CD4-positive, alpha-beta T cell treated with Interleukin-17A for 1 hour (primary cell): Measurements from ENCODE around the gene CEBPA.

Source experiments
- DNase-seq: peaks from one replicate; pipeline ENCODE4 v3.0.0-alpha.2; 2020

The CEBPA gene

DNA sequence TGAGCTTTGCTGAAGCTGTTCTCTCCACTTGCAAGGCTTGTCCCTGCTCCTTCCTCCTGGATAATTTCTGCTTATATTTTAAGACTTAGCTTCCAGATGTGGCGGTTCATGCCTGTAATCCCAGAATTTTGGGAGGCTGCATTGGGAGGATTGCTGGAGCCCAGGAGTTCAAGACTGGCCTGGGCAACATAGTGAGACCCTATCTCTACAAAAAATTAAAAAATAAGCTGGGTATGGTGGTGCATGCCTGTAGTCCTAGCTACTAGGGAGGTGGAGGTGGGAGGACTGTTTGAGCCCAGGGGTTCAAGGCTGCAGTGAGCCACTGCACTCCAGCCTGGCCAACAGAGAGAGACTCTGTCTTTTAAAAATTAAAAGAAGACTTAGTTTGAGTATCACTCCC is 31.6 kb downstream of the CEBPA start:
- no peak for DNase-seq

DNA sequence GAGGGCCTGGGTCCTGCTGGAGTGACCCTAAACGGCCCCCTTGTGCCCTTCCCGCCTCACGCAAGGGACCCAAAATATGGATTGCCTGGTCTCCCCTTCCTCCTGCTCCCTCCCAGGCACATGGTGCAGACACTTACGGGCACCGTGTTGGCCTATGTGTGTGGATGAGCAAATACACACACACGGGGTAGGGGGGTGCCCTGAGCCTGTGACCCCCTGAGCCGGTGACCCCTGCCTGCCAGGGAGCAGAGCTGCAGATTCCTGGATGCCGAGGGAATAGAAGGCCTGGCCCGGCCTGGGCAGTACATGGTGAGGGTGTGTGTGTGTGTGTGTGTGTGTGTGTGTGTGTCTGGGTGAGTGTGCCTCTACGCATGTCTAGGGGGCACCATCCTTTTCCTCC is 33.3 kb downstream of the CEBPA start:
- no peak for DNase-seq

DNA sequence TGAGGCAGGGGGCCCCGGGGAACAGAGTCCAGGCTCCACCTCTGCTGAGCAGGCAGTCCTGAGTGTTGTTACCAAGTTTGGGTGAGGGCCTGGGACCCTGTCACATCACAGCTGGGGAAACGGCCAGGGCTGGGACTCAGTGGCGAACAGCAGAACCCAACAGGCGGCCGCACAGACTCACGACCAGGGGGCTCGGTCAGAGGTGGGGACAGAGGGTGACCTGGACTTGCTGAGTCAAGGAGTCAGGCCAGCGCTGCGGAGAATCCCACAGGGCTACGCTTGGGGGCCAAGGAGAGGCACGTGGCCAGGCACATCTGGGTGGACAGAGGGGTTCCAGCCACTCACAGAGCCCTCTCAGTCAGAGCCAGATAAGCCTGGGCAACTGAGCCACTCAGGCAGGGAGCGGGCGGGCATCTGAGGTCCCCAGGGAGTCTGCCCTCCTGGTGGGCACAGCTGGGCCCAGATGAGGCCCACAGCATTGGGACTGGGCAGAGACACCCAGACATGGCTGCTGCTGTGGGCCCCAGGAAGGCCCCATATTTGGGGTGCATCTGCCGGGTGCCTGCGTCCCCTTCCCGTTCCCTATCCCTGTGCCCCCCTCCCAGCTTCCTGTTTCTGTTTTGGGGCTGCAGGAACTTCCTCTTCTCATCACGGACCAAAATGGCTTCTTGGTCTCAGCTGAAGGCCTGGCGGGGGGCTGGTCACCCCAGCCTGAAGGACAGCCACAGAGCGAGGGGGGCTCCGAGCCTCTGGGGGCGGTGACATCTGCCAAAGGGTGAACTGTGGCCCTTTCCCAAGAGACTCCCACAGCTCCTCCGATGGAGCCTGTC is 34.0 kb downstream of the CEBPA start:
- no peak for DNase-seq

DNA sequence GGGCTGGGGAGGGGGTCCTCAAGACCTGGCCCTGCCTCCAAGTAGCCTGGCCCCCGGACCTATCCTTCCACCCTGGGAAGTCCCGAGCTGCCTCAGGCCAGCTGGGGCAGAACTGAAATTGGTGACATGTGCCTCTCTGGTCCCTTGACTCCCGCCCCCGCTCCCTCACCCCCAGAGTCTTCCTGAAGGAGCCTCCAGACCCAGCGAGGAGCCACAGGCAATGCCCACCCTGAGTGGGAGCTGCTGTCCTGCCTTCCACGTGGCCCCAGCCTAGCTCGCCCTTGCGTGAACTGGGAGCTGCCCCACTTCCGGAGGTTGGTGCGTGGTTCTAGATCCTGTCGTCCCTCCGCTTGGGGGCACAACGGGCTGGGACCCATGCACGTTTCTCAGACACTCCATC is 34.6 kb downstream of the CEBPA start:
- no peak for DNase-seq

DNA sequence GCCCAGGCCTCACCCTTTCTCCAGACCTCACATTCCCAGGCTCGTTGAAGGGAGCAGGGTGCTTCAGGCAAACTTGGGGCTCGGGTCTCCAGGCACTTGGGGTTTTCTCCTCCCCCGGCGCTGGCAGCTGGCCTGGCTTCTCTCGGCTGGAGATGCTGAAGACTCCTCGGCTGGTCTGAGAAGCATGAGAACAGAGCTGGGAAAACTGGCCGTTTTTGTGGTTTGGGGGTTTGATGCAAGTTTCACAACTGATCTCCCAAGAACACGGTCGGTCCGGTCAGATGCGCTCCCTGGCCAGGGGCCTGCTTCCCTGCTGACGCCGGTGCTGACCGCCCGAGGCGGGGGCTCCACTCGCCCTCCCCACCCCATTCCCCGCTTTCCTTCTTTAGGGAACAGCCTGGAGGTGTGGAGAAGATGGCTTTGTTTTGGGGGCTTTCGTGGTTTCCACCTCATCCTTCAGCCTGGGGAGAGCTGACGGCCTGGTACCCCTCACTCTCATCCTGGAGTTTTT is 35.3 kb downstream of the CEBPA start:
- no peak for DNase-seq

DNA sequence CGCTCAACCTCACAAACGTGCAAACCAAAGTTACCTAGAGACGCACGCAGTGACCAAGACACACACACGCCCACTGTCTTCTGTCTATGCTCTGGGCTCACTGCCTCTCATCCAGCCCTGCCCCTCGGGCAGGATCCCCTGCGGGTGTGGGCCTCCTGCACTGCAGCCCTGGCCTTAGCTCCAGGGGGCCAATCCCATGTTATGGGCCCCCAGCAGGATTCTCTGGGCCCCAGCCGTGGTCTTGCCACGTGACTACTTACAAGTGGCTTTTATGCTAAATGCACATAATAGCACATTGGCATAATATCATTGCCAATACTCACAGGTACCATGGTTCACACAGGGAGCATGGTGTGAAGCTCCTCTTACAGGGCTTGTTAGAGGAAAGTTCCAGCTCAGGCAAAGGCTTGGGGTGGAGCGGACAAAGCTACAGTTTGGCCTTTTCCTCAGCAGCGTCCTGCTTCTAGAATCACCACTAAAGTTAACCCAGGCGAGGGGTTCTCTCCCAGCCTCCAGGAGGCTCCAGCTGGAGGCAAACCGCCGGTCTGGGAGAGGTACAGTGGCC is 37.4 kb downstream of the CEBPA start:
- DNase-seq, result no peak

DNA sequence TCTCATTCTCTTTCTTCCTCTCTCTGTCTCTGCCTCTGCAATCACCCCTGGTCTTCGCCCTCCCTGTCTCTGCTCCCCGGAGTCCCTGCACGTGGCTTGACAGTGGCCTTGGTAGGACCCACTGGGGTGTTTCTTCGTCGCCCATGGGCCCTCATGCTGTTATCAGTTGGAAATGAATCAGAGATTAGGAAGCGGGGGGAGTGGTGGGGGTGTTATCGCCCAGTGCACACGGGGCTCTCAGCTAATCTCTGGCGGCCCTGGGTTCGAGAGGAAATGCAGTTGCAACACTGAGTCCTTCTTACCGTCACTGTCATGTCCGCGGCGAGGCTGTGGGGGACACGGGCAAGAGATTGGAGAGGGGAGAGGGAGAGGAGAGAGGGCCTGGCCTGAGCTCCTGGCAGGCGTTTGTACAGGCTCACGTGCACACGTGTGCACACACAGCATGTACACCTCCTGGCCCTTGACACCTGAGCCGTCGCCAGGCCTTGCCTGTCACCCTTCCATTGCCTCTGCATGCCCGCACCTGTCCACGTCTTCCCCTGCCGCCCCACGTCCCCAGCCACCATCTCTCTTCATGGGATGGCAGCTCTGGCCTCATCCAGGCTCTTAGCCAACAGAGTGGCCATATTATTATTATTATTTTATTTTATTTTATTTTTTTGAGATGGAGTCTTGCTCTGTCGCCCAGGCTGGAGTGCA is 38.9 kb downstream of the CEBPA start:
- DNase-seq, result no peak

DNA sequence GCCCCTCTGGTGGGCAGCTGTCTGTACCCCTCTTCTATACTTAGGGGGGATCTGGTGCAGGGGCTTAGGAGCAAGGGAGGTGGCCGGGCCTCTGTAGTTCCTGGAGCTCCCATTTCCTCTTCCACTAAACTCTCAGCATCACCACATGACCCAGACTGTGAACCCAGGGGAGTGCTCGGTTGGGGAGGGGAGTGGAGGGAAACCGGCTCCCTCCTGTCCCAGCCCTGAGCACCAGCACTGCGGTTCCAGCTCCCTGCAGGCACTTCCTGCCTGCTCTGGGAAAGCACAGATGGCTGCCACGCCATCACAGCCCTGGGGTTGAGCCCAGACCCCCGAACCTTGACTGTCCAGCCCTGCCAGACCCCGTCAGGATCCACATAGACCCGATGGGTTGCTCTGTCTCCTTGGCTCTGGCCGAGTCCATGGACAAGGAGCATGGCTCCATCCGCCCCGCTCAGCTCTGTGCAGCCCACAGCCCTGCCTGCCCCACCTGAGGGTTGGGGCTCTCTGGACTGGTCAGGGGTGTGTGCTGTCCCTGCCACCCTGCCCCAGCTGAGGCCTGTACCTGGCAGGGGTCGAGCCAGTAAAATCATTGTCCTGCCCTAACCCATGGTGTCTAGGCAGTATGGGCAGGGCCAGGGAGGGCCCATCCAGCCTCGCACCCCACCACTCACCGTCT is 40.7 kb downstream of the CEBPA start:
- DNase-seq, result no peak

DNA sequence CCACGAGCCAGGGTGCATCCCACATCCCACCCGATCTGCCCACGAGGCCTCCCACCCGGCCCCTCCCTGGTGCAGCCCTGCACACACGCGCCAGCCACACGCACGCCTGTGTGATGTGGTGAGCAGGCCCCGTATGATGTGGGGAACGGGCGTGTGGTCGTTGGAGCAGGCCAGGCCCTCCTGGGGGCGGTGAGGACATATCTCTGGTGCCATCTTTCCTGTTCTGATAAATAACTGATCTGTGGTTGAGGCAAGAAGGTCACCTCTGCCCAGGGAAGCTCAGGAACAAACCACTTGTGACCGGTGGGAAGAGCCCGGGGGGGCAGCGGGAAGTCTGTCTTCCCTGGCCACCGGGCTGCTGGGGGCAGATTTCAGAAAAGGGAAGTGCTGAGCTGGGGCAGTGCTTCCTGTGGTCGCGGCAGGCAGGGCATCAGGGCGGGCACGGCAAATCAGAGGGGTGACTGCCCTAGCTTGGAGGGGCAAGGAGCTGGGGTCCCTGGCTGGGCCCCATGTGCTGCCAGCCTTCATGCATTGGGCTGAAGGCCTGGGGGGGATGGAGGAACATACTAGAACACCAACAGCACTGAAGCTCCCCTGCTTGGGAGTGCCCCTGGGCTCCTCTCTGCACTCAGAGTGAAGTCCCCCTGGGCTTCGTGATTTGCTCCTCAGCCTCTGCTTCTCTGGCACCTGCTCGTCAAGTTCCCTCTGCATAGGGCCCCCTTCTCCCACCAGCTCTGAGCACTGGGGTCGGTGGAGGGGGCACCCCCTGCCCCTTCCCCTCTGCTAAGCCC is 41.5 kb downstream of the CEBPA start:
- DNase-seq, result no peak

DNA sequence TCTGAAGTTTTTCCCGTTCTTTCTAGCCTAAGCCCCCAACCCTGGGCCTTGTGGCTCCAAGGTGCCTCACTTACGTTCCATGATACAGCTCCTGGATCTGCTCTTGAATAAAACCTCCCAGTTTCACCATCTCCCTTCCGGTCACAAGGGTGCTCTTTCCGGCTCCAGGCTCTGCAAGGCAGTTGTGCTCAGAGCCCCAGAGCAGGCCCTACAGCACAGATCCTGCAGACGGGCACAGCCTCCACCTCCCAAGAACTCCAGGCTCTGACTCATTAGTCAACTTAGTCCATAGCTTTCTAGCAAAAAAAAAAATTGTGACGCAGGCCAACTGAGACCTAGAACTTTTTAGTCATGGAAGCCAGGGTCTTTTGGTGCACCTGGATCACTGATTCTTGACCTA is 42.8 kb downstream of the CEBPA start:
- no peak for DNase-seq

DNA sequence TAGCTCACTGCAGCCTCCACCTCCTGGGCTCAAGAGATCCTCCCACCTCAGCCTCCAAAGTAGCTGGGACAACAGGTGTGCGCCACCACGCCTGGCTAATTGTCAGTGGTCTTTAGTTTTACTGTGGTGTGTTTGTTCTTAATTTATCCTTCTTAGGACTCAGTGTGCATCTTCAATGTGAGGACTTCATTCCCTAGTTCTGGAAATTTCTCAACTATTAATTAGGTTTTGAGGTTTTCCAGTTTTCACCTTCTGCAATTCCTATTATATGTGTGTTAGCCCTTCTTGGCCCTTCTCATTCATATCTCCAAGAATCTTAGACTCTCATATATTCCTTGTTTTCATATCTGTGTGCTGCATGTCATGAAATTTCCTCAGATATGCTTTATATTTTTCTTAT is 44.5 kb downstream of the CEBPA start:
- DNase-seq, result no peak

DNA sequence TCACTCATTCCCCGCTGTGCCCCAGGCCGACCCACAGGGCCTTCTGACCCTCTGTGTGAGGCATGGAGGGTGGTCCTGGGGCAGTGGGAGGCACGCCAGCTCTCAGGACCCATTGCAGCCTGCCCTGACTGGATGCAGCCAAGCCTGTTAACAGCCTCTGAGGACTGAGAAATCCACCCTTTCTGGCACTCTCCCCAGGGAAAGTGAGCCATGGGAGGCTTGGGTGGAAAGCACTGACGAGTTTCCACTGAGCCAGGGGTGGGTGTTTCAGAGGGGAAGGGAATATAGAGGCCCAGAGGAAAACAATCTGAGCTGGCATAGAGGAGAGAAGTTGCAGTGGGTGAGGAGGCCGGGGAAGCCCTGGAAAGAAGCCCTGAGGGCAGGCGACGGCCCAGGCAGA is 46.1 kb downstream of the CEBPA start:
- no peak for DNase-seq

DNA sequence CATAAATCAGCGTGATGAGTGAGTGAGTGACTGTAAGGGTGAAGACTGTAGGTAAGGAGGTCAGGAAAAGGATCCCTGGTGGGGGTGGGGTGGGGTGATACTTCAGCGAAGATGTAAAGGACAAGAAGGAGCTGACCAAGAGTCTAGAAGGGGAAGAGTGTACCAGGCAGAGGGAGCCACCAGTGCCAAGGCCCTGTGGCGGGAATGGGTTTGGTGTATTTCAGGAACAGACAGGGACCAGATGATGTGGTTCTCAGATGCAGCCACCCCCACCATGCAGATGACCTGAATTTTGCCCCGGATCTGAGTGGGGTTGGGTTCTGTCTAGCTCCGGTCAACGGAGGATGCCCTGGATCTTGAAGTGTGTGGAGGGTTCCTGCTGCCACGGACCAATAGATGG is 46.6 kb downstream of the CEBPA start:
- DNase-seq, result no peak

DNA sequence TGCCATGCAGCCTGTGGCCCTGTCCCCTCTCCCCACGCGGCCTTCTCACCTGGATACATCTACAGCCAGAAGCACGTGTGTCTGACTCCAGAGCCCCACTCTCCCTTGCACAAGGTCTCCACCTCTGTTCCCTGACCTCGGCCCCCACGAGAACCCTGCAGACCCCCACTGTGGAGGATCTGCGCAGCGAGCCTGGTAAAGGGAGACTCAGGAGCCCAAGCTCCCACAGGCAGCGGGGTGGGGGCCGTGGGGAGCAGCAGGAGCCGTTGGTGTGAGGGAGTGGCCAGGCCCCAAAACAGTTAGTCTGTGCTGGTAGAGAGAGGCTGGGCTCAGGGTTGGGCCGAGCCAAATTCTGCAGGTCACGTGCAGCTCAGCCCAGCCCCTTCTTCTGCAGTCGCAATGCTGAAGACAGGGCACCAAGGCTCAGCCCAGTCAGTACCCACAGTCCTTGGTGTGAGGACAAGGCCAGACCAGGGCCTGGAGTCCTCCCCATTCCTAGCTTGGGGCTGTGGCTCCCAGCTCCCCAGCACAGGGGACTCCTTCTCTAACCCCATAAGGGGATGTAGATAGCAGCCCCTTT is 48.0 kb downstream of the CEBPA start:
- DNase-seq, result no peak

DNA sequence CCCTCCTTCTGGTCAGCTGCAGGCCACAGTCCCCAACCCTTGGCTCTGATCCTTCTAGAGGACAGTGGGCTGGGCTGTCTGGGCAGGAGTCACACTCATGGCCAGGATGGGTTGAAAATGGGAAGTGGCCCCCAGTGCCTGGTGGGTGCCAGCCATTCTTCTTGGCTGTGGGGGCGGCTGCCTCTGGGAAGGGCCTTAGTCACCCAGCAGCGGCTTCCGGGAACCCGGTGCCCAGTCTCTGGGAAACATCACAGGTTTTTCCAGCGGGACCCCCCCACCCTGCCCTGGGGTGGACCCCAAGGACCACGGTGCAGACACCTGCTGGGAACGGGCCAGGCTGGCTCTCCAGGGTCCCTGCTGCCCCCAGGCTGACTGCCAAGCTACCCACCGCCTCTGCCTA is 49.4 kb downstream of the CEBPA start:
- DNase-seq, result no peak

DNA sequence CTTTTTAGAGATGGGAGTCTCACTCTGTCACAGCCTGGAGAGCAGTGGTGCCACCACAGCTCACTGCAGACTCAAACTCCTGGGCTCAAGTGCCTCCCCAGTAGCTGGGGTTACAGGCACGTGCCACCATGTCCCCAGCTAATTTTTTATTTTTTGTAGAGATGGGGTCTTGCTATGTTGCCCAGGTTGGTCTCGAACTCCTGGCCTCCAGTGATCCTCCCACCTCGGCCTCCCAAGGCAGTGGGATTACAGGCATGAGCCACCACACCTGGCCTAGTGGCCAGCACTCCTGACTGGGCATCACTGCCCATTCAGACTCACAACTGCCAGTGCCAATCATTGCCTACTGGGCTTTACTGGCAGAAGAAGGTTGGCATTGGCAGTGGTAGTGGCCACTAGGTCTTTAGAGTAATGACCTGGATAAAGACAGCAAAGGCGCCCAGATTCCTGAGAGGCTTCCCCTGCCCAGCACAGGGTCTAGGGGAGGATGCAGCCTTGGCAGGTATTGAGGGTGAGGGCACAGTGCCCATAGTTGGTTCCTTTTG is 49.8 kb downstream of the CEBPA start:
- no peak for DNase-seq

DNA sequence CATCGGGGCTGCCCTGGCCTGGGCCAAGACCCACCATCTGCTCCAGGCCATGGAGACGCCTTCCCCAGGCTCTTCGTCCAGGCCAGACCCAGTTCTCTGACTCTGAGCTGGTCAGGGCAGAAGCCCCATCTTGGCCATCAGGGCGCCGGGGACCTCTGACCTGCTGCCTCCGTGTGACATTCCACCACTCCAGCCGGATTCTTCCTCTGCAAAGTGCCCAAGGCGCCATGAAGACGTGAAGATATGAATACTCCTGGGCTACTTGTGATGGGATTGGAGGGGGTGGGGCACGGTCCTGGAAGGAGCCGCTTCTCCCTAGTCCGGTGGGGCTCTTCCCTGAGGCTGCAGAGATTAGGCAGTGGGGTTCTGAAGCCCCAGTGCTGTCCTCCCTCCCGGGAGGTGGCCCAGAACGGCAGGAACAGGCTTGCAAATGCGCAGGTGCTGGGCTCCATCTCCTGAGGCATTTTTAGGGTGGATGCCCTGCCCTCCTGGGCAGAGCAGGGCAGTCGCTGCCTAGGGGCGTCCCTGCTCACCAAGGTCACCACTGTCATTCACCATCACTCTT is 50.7 kb downstream of the CEBPA start:
- no peak for DNase-seq

DNA sequence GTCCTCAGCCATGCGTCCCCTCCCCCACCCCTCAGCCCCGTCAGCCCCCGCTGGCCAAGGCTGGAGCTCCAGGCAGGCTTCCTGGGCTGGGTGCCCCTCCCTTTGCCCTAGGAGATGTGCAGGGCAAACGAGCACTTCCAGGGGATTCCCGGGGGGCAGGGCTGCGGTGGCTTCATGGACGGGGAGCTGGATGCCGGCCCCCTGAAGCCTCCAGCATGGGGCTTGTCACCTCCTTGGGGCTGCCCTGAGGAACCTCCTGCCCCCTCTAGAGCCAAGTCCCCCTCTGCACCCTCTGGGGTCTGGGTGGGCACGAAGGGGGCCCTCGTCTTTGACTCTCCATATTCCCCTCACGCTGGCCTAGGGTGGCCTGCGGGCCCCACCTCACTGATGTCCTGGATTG is 51.3 kb downstream of the CEBPA start:
- no peak for DNase-seq

DNA sequence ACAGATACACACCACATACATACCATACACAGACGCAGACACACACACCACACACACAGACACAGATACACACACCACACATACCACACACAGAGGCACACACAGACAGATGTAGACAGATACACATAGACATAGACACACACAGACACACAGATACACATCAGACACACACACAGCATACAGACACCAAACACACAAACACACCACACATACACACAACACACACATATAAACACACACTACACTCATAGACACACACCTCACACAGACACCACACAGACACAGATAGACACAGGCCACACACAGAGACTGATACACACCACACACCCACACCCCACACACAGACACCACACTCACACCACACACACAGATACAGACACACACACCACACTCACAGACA is 51.8 kb downstream of the CEBPA start:
- no peak for DNase-seq
